ENCODE results near the gene TCF15.
"Not testable (repeated sequence)": the region's sequence is repeated elsewhere in the genome, so short reads cannot be mapped to it uniquely, and the experiment has no call there.

The TCF15 gene

GRCh38 chr20:646107-646867, 36.2 kb upstream of the TCF15 start:
- no peak overlapping the region for H3K4me3 ChIP-seq (ENCODE audit: low read depth, low read length)
- TF ChIP-seq, protein P1, sequence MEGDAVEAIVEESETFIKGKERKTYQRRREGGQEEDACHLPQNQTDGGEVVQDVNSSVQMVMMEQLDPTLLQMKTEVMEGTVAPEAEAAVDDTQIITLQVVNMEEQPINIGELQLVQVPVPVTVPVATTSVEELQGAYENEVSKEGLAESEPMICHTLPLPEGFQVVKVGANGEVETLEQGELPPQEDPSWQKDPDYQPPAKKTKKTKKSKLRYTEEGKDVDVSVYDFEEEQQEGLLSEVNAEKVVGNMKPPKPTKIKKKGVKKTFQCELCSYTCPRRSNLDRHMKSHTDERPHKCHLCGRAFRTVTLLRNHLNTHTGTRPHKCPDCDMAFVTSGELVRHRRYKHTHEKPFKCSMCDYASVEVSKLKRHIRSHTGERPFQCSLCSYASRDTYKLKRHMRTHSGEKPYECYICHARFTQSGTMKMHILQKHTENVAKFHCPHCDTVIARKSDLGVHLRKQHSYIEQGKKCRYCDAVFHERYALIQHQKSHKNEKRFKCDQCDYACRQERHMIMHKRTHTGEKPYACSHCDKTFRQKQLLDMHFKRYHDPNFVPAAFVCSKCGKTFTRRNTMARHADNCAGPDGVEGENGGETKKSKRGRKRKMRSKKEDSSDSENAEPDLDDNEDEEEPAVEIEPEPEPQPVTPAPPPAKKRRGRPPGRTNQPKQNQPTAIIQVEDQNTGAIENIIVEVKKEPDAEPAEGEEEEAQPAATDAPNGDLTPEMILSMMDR (IDR thresholded peaks at IDR 0.05; ENCODE audit: low read depth, low read length): no peak

DNA sequence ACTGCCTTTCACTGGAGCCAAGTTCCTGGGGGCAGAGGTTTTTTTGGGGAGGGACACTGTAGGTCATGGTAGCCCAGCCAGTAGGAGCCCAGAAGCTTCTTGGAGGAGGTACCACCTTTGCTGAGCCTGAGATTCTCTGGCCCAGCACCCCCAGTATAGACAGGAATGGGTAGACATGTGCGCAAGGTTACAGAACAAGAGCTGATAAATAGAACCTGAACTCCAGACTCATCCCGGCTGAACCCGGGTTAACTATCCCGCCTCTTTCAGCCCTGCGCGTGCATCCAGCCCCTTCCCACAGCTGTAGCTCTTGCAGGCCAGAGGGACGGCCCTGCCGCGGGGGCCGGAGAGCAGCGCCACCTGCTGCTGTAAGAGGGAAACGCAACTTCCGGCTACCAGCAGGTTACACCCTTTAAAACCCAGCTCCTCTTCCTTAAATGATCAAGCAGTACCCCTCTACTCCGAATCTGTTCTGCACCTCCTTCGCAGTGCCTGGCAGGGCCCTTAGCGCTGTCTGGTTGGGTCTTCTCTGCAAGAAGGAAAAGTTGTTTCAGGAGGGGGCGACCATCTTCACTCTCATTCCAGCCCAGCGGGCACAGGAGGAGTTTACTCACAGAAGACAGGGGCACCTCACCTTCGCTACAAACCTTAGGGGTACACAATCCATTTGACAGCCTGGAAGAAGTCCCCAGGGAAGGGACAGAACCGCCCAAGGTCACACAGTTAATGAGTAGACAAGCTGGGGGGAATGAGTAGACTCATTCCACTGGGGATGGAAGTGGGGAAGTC, 35.4 kb upstream of the TCF15 start:
- H3K4me3 ChIP-seq (ENCODE audit: low read depth, low read length): no peak overlapping the region
- TF ChIP-seq, protein P1 (IDR thresholded peaks at IDR 0.05; ENCODE audit: low read depth, low read length): peak; percentile 94

- H3K4me3 ChIP-seq (ENCODE audit: low read depth, low read length): no peak overlapping the region
- TF ChIP-seq, protein P1 (IDR thresholded peaks at IDR 0.05; ENCODE audit: low read depth, low read length): no peak
Measured at GRCh38 chr20:644692-645317, 34.7 kb upstream of the TCF15 start.

- no peak overlapping the region for H3K4me3 ChIP-seq (ENCODE audit: low read depth, low read length)
- TF ChIP-seq, protein P1 (IDR thresholded peaks at IDR 0.05; ENCODE audit: low read depth, low read length): no peak
Measured at GRCh38 chr20:642398-643174, 32.5 kb upstream of the TCF15 start.

DNA sequence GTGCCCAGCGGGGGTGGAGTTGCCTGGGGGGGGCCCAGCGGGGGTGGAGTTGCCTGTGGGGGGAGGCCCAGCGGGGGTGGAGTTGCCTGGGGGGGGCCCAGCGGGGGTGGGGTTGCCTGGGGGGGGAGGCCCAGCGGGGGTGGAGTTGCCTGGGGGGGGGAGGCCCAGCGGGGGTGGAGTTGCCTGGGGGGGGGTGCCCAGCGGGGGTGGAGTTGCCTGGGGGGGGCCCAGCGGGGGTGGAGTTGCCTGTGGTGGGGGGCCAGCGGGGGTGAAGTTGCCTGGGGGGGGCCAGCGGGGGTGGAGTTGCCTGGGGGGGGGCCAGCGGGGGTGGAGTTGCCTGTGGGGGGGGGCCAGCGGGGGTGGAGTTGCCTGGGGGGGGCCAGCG, 31.9 kb upstream of the TCF15 start:
- H3K4me3 ChIP-seq (ENCODE audit: low read depth, low read length): not testable (repeated sequence)

GRCh38 chr20:641516-641875, 31.4 kb upstream of the TCF15 start:
- H3K4me3 ChIP-seq (ENCODE audit: low read depth, low read length): no peak overlapping the region
- TF ChIP-seq, protein P1 (IDR thresholded peaks at IDR 0.05; ENCODE audit: low read depth, low read length): no peak

Data from WI38 (cell line).